Muscle layer of colon (tissue), 2 donors: Measurements from ENCODE around the gene ATP11A.

Experiments
- H3K27ac ChIP-seq: one replicate; pipeline ENCODE4 v1.7.0; 2013; ENCODE audit warnings: low read depth, mild to moderate bottlenecking, low read length, moderate library complexity
- H3K27me3 ChIP-seq, 2 donors: one replicate each; pipeline ENCODE4 v1.7.0; 2013; ENCODE audit warnings: low read length in 2 of 2, mild to moderate bottlenecking in 2 of 2; ENCODE audit not compliant: insufficient read depth in 2 of 2, control insufficient read depth in 1 of 2
- H3K36me3 ChIP-seq: one replicate; pipeline ENCODE4 v1.7.0; 2013; ENCODE audit warnings: mild to moderate bottlenecking, low read length; ENCODE audit not compliant: insufficient read depth
- H3K4me1 ChIP-seq: one replicate; pipeline ENCODE4 v1.7.0; 2013; ENCODE audit warnings: mild to moderate bottlenecking, low read length; ENCODE audit not compliant: insufficient read depth
- H3K4me3 ChIP-seq, 2 donors: one replicate each; pipeline ENCODE4 v1.7.0; 2013; ENCODE audit warnings: low read length in 2 of 2, low read depth in 1 of 2, mild to moderate bottlenecking in 1 of 2, moderate library complexity in 1 of 2
- H3K9ac ChIP-seq: one replicate; pipeline ENCODE4 v1.7.0; 2013; ENCODE audit warnings: low read length
- H3K9me3 ChIP-seq: one replicate; pipeline ENCODE4 v1.7.0; 2013; ENCODE audit warnings: mild to moderate bottlenecking, low read length
- donor health status: abdominal sarcoma.
- donor health status: Adenocarcinoma of cecum.

The ATP11A gene

GRCh38 chr13:112732679-112733078 lies 42.8 kb downstream of the ATP11A start:
- H3K4me1 ChIP-seq = no peaks in the 10 kb centered on the region
- no peaks in the 10 kb centered on the region for H3K9me3 ChIP-seq
- H3K36me3 ChIP-seq = no peaks in the 10 kb centered on the region
- no peaks in the 10 kb centered on the region for H3K27me3 ChIP-seq
- H3K27ac ChIP-seq = no peak overlapping the region
- H3K9ac ChIP-seq = no peak overlapping the region
- no peak overlapping the region for H3K4me3 ChIP-seq

GRCh38 chr13:112733112-112733511 lies 43.3 kb downstream of the ATP11A start:
- Histone ChIP-seq H3K36me3 (no peaks in the 10 kb centered on the region), H3K9ac (no peak overlapping the region), H3K9me3 (no peaks in the 10 kb centered on the region), H3K4me1 (no peaks in the 10 kb centered on the region), H3K27me3 (no peaks in the 10 kb centered on the region), H3K4me3 (no peak overlapping the region), H3K27ac (no peak overlapping the region)

DNA sequence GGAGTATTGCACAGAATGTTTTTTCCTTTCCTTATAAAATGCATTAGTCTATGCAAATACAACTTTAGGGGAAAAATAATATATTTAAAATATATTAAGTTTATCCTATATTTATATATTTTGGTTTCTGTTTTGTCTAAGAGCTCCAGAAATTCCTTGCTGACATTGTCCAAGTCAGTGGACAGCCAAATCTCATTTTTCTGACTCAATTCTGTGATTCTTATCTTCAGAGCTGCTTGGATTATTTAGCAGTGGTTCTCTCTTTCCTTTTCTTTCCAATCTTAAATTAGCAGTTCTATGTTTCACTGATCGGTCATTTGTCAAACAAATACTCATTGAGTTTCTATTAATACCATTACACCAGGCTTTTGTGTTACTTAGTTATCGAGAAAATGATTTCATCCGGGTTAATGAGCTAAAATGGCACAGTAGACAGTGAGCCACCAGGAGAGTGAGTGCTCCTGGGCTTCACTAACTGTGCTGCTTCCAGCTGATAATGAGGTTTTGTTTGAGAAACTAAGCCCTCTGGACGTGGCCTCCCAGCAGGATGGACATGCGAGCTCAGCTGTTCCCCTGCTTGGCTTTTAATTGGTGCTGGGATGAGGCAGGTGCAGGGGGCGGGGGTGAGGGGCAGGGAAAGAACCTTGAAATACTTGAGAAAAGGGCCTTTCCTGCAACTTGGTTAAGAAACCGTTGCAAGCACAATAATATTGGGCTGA lies 44.0 kb downstream of the ATP11A start:
- Histone ChIP-seq H3K27me3 (no peaks in the 10 kb centered on the region), H3K4me3 (no peak overlapping the region), H3K36me3 (no peaks in the 10 kb centered on the region), H3K9me3 (no peaks in the 10 kb centered on the region), H3K4me1 (no peaks in the 10 kb centered on the region), H3K27ac (no peak overlapping the region), H3K9ac (no peak overlapping the region)

- Histone ChIP-seq H3K9me3 (no peaks in the 10 kb centered on the region), H3K4me1 (no peaks in the 10 kb centered on the region), H3K27me3 (no peaks in the 10 kb centered on the region), H3K27ac (no peak overlapping the region), H3K9ac (no peak overlapping the region), H3K4me3 (no peak overlapping the region), H3K36me3 (no peaks in the 10 kb centered on the region)
These were observed 45.1 kb downstream of the ATP11A start for GRCh38 chr13:112734696-112735547.

- H3K9me3 ChIP-seq = no peaks in the 10 kb centered on the region
- no peaks in the 10 kb centered on the region for H3K36me3 ChIP-seq
- H3K27ac ChIP-seq = no peak overlapping the region
- no peaks in the 10 kb centered on the region for H3K27me3 ChIP-seq
- no peak overlapping the region for H3K4me3 ChIP-seq
- H3K4me1 ChIP-seq = no peaks in the 10 kb centered on the region
- no peak overlapping the region for H3K9ac ChIP-seq
These were observed 46.0 kb downstream of the ATP11A start for GRCh38 chr13:112735791-112736190.

GRCh38 chr13:112737294-112737693 lies 47.5 kb downstream of the ATP11A start:
- Histone ChIP-seq H3K4me3 (no peak overlapping the region), H3K36me3 (no peaks in the 10 kb centered on the region), H3K4me1 (no peaks in the 10 kb centered on the region), H3K9ac (no peak overlapping the region), H3K9me3 (no peaks in the 10 kb centered on the region), H3K27me3 (no peaks in the 10 kb centered on the region), H3K27ac (no peak overlapping the region)

GRCh38 chr13:112738606-112739005 lies 48.8 kb downstream of the ATP11A start:
- Histone ChIP-seq H3K4me1 (no peaks in the 10 kb centered on the region), H3K4me3 (no peak overlapping the region), H3K36me3 (no peaks in the 10 kb centered on the region), H3K27ac (no peak overlapping the region), H3K9me3 (no peaks in the 10 kb centered on the region), H3K9ac (no peak overlapping the region), H3K27me3 (no peaks in the 10 kb centered on the region)

DNA sequence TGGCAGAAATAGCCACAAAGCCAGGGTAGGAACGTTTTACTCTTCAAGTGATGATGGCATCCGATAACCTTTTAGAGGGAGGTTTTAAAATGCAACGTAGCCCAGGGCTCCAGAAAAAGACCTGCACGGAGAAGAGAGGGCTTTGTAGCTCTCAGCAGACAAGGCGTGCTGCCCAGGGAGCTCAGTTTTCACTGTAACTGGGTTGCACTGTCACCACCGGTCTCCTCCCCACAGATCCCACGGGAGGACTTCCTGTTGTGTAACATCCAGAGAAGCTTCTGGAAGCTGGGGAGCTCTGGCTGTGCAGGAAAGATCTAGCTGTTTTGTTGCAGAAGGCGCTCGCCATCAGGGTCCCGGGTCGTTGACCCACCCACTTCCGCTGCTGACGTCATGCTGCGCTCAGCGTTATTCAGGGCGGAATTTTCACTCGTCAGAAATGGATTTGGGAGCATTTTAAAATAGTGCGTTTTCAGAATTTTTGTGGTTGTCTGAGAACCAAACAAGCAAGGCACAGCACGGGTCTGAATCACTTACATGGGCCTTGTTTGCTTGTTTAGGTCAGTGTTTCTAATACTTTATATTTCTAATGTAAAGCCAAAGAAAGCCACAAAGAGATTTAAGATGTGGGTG lies 50.8 kb downstream of the ATP11A start:
- H3K4me3 ChIP-seq = no peak overlapping the region
- no peak overlapping the region for H3K27ac ChIP-seq
- H3K4me1 ChIP-seq = no peaks in the 10 kb centered on the region
- no peak overlapping the region for H3K9ac ChIP-seq
- H3K36me3 ChIP-seq = no peaks in the 10 kb centered on the region
- no peaks in the 10 kb centered on the region for H3K27me3 ChIP-seq
- no peaks in the 10 kb centered on the region for H3K9me3 ChIP-seq

GRCh38 chr13:112741185-112741755 lies 51.4 kb downstream of the ATP11A start:
- no peaks in the 10 kb centered on the region for H3K9me3 ChIP-seq
- no peak overlapping the region for H3K27ac ChIP-seq
- no peak overlapping the region for H3K4me3 ChIP-seq
- H3K4me1 ChIP-seq = no peaks in the 10 kb centered on the region
- no peak overlapping the region for H3K9ac ChIP-seq
- no peaks in the 10 kb centered on the region for H3K36me3 ChIP-seq
- H3K27me3 ChIP-seq = no peaks in the 10 kb centered on the region

GRCh38 chr13:112741835-112742570 lies 52.2 kb downstream of the ATP11A start:
- H3K27ac ChIP-seq = no peak overlapping the region

DNA sequence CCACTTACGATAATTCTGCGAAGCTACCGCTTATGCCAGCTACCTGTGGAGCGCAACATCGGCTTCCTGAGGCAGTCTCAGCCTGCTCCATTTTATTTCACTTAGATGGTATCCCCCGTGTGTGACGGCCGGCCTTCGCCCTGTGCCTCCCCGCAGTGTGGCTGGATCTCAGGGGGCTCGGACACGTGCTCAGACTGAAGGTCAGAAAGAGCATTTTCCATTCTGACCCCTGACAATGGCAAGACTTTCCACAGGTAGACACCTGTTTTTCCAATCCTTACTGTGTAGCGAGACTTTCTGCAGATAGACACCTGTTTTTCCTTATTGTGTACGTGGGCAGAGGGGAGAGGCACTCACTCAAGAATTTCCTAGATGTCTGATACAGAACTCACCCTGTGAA lies 52.7 kb downstream of the ATP11A start:
- Histone ChIP-seq H3K27ac (no peak overlapping the region), H3K4me3 (no peak overlapping the region), H3K27me3 (no peaks in the 10 kb centered on the region), H3K9ac (no peak overlapping the region), H3K9me3 (no peaks in the 10 kb centered on the region), H3K36me3 (no peaks in the 10 kb centered on the region), H3K4me1 (no peaks in the 10 kb centered on the region)

More at GRCh38 chr13:112741835-112742570, 52.2 kb downstream of the ATP11A start:
- Histone ChIP-seq H3K27me3 (no peaks in the 10 kb centered on the region), H3K36me3 (no peaks in the 10 kb centered on the region), H3K4me1 (no peaks in the 10 kb centered on the region), H3K9ac (no peak overlapping the region), H3K9me3 (no peaks in the 10 kb centered on the region), H3K4me3 (no peak overlapping the region)
